Stimulated activated CD4-positive, alpha-beta T cell treated with anti-CD3 and anti-CD28 coated beads, TNF-alpha, amount 100 ng/mL, for 24 hours (primary cell): ENCODE measurements around the gene ASPSCR1.
A peak's percentile ranks its signal among the peaks of the same experiment; 100 is the strongest.

ENCODE experiments used
- DNase-seq, 3 experiments: peaks; one replicate each; pipeline ENCODE4 v3.0.0-alpha.2; 2020; ENCODE audit warnings: low read depth in 3 of 3

The ASPSCR1 gene

GRCh38 chr17:81960130-81960958, 17.1 kb upstream of the ASPSCR1 start:
- DNase-seq: no peak

- no peak for DNase-seq
Observed at GRCh38 chr17:81961087-81961511, 16.3 kb upstream of the ASPSCR1 start, which contains the start of gene NOTUM. Gene NOTUM, minus strand, starts transcription at chr17:81961187. Its CDS starts 278 bp downstream, at chr17:81960909.

- DNase-seq: no peak
Observed at GRCh38 chr17:81961521-81962498, 15.6 kb upstream of the ASPSCR1 start.

GRCh38 chr17:81962499-81963441, 14.7 kb upstream of the ASPSCR1 start:
- no peak for DNase-seq

GRCh38 chr17:81964081-81964849, 13.2 kb upstream of the ASPSCR1 start:
- no peak for DNase-seq

- no peak for DNase-seq
Observed at GRCh38 chr17:81966343-81967243, 10.8 kb upstream of the ASPSCR1 start.

- DNase-seq: no peak
Observed at GRCh38 chr17:81967244-81967532, 10.2 kb upstream of the ASPSCR1 start.

- DNase-seq: peak; percentile 75 to 91 (median 76)
Observed at GRCh38 chr17:81967533-81968395, 9.7 kb upstream of the ASPSCR1 start.

GRCh38 chr17:81968396-81968745, 9.1 kb upstream of the ASPSCR1 start:
- DNase-seq: no peak

GRCh38 chr17:81968850-81969812, 8.3 kb upstream of the ASPSCR1 start:
- no peak for DNase-seq

- no peak for DNase-seq
Observed at GRCh38 chr17:81973432-81973831, 4.0 kb upstream of the ASPSCR1 start.

GRCh38 chr17:81976332-81977210, 858 bp upstream of the ASPSCR1 start:
- DNase-seq: peak in 2 of 3 experiments; percentile 14 to 60

GRCh38 chr17:81978524-81979298, 1.3 kb downstream of the ASPSCR1 start:
- DNase-seq: no peak

GRCh38 chr17:81980122-81980521, 2.7 kb downstream of the ASPSCR1 start:
- DNase-seq: no peak

GRCh38 chr17:81980707-81981343, 3.4 kb downstream of the ASPSCR1 start:
- no peak for DNase-seq
